Tibial artery (tissue), 4 donors: ENCODE results near the gene MITF.
A peak's percentile ranks its signal among the peaks of the same experiment; 100 is the strongest.
"Not testable (repeated sequence)": the region's sequence is repeated elsewhere in the genome, so short reads cannot be mapped to it uniquely, and the experiment has no call there.

Source experiments
- DNase-seq, 2 donors: peaks; one replicate each; pipeline ENCODE4 v3.0.0-alpha.2; 2019
- H3K27ac ChIP-seq, 2 donors: fragments of 200-600 bp; sonication (generic) in 1 of 2; 1 replicate in 1 of 2; 2 replicates in 1 of 2; pipeline ENCODE4 v1.5.1; 2018 to 2019; ENCODE audit warnings: mild to moderate bottlenecking in 1 of 2
- H3K27me3 ChIP-seq, 2 donors: fragments of 200-600 bp; sonication (generic) in 1 of 2; one replicate each; pipeline versions ENCODE4 v1.5.1 to v1.6.0; 2016 to 2019
- H3K36me3 ChIP-seq, 3 donors: fragments of 200-600 bp; sonication (generic) in 2 of 3; one replicate each; pipeline ENCODE4 v1.5.1; 2016 to 2019; ENCODE audit warnings: mild to moderate bottlenecking in 2 of 3
- H3K4me1 ChIP-seq, 4 donors: fragments of 200-600 bp; sonication (generic) in 2 of 4; 1 replicate in 3 of 4; 2 replicates in 1 of 4; pipeline ENCODE4 v1.5.1; 2016 to 2019
- H3K4me3 ChIP-seq, 2 donors: fragments of 200-600 bp; sonication (generic) in 1 of 2; 1 replicate in 1 of 2; 2 replicates in 1 of 2; pipeline ENCODE4 v1.5.1; 2018 to 2019; ENCODE audit warnings: mild to moderate bottlenecking in 2 of 2
- H3K9me3 ChIP-seq, 3 donors: fragments of 200-600 bp; sonication (generic) in 1 of 3; one replicate each; pipeline ENCODE4 v1.5.1; 2016 to 2019
- intact Hi-C: fragments of 100-400 bp; cut with DNase I; formaldehyde crosslinking; loops from one replicate; pipeline ENCODE4 v1.15.0; 2023; ENCODE audit warnings: low total_unique reads
- TF ChIP-seq, protein P1 (sequence below), 2 experiments: fragments of 200-600 bp in 1 of 2; fragments of 450-650 bp in 1 of 2; IDR thresholded peaks; one replicate each; pipeline ENCODE4 v1.5.1; 2017 to 2019; ENCODE audit warnings: antibody characterized with exemption in 2 of 2, mild to moderate bottlenecking in 1 of 2, moderate library complexity in 1 of 2

Gene MITF

DNA sequence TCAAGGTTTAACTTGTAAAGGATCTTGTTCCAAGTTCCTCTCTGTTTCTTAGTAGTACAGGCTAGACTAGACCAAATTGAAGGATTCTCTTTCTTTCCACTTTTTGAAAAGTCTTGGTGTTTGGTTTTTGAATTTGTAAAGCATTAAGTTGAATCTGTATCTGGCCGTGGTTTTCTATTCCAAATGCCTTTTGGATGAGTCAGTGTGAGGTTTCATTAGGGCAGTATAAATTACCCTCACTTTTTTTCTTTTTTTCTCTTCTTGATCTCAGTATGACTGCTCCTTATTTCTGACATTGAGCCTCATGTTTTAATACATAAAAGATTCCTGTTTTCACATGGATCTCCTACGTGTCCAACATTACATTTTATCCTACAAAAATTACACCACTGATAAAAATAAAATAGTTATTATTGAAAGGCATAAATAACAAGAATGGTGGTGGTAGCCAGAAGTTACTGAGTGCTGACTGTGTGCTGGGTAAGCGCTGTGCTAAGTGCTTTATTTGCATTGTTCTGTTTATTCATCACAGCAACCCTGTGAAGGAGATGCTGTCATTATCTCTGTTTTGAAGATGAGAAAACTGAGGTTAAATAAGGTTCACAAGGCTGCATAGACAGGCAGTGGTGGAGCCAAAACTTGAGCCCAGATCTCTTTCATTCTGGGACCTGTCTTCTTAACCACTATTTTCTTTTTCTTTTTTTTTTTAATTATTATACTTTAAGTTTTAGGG is 48.3 kb downstream of the MITF start:
- H3K36me3 ChIP-seq = no peaks in the 10 kb centered on the region
- intact Hi-C loops = loop anchor here (5.0 kb wide), 1 partner anchor 45 kb away; no protein-coding TSS in a partner anchor
- no peak for DNase-seq
- TF ChIP-seq, protein P1, sequence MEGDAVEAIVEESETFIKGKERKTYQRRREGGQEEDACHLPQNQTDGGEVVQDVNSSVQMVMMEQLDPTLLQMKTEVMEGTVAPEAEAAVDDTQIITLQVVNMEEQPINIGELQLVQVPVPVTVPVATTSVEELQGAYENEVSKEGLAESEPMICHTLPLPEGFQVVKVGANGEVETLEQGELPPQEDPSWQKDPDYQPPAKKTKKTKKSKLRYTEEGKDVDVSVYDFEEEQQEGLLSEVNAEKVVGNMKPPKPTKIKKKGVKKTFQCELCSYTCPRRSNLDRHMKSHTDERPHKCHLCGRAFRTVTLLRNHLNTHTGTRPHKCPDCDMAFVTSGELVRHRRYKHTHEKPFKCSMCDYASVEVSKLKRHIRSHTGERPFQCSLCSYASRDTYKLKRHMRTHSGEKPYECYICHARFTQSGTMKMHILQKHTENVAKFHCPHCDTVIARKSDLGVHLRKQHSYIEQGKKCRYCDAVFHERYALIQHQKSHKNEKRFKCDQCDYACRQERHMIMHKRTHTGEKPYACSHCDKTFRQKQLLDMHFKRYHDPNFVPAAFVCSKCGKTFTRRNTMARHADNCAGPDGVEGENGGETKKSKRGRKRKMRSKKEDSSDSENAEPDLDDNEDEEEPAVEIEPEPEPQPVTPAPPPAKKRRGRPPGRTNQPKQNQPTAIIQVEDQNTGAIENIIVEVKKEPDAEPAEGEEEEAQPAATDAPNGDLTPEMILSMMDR (IDR thresholded peaks at IDR 0.05) = no peak
- peaks cover 0 to 70% (median 38%) of the 10 kb centered on the region in 4 donors for H3K4me1 ChIP-seq
- no peak overlapping the region for H3K4me3 ChIP-seq
- H3K27ac ChIP-seq = peak overlapping the region; percentile 11 to 32
- H3K27me3 ChIP-seq = no peaks in the 10 kb centered on the region
- H3K9me3 ChIP-seq = no peaks in the 10 kb centered on the region

DNA sequence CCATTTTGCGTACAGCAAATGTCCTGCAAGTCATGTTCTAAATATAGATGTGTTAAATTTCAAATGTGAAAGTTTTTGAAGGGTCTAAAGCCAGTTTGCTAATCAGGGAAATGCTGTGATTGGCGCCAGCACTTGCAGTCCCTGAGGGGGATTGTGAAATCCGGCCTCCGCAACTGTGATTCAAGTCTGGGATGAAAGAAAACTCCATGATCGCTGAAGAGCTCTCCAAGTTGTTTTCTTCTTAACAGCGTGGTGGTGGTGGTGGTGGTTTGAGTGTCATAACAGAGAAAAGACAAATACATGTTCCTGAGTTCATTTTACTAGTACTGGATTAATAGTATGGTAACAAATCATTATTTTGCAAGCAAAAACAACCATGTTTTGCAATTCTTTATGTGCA is 51.8 kb downstream of the MITF start:
- H3K27ac ChIP-seq = peak overlapping the region; percentile 11 to 45
- intact Hi-C loops = loop anchor here (5.0 kb wide), 1 partner anchor 104 kb away; no protein-coding TSS in a partner anchor
- TF ChIP-seq, protein P1 (IDR thresholded peaks at IDR 0.05) = no peak
- H3K4me1 ChIP-seq = peaks cover 0 to 56% (median 26%) of the 10 kb centered on the region in 4 donors
- H3K9me3 ChIP-seq = no peaks in the 10 kb centered on the region
- H3K27me3 ChIP-seq = no peaks in the 10 kb centered on the region
- peak overlapping the region in 1 of 2 donors; percentile 7 for H3K4me3 ChIP-seq
- peak; percentile 87 to 90 for DNase-seq
- H3K36me3 ChIP-seq = no peaks in the 10 kb centered on the region

DNA sequence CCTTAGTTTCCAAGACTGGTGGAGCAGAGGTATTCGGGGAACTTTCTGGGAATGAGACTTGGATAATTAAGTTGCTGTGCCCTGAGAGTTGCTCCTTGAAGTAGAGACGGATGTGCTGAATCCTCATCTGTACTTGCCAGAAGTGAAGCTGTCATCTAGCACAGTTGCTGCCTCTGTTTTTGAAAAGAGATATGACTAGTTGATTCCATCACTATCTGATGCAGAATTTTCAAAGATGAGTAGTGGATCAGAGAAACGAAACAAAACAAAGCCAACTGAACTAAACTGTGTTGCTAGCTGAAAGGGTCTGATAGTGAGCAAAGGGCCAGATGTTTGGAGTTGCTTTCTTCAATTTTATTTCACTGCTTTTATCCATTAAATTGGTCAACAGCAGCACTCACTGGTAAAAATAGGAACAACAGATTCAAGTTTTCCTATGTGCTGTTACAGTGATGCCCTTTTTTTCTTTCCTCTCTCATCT is 52.7 kb downstream of the MITF start:
- Histone ChIP-seq H3K36me3 (no peaks in the 10 kb centered on the region), H3K27me3 (no peaks in the 10 kb centered on the region), H3K9me3 (no peaks in the 10 kb centered on the region), H3K4me1 (peaks cover 0 to 49% (median 21%) of the 10 kb centered on the region in 4 donors), H3K27ac (peak overlapping the region; percentile 0 to 45), H3K4me3 (no peak overlapping the region)
- TF ChIP-seq, protein P1 (IDR thresholded peaks at IDR 0.05) = peak; percentile 54 to 67
- no peak for DNase-seq
- intact Hi-C loops = loop anchor here (5.0 kb wide), 1 partner anchor 105 kb away; no protein-coding TSS in a partner anchor

DNA sequence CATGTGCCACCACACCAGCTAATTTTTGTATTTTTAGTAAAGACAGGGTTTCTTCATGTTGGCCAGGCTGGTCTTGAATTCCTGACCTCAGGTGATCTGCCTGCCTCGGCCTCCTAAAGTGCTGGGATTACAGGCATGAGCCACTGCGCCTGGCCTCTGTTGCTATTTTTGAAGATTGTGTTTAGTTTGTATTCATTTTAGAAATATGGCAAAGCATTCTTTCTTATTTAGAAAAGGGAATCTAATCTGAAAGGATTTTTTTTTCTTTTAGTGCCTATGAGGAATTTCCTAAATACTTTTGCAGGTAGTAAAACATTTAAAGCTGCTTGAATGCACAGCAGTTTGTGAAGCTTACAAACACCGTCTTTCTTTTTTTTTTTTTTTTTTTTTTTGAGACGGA is 56.9 kb downstream of the MITF start:
- DNase-seq, intact Hi-C loops, H3K9me3 ChIP-seq: not testable (repeated sequence)

DNA sequence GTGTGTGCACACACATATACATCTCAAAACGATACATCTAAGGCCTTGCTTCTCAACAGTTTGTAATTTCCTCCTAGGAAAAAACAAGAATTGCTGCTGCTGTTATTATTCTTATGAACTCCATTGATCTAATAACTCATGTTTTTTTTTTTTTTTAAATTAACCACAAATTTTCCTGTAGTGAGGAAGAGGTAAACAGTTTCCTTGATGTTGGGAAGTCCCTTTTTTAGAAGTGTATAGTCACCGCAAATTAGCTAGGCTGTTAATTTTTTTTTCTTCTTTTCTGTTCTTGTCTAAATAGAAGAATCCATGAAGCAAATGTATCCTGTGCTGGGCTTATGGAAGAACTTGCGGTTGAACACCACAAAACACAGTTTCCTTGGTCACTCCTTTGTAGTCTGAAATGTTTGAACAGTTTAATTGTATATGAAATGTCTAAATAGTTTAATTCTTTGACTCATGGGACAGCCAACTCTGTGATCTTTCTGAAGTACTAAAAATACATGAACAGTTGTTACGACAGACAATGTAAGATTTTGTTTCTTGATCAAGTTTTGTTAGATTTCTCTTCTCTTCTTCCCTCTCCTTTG is 64.5 kb downstream of the MITF start:
- intact Hi-C loops = no loop called here
- TF ChIP-seq, protein P1 (IDR thresholded peaks at IDR 0.05) = no peak

More for the DNA sequence above, 56.9 kb downstream of the MITF start:
- not testable (repeated sequence) for H3K4me3 ChIP-seq, H3K27ac ChIP-seq, H3K27me3 ChIP-seq, H3K36me3 ChIP-seq
- peaks cover 0 to 22% (median 8%) of the 10 kb centered on the region in 4 donors for H3K4me1 ChIP-seq

DNA sequence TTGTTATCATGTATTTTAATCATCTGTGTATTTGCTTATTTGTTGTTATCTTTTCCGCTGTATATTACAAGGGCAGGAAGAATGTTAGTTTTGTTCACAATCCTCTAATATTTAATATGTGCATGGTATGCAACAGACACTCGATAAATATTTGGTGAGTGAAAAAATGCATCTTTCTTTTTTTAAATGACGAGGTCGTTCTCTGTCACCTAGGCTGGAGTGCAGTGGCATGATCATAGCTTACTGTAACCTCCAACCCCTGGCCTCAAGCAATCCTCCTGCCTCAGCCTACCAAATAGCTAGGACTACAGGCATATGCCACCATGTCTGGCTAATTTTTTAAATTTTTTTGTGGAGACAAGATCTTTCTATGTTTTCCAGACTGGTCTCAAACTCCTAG is 66.2 kb downstream of the MITF start:
- no peaks in the 10 kb centered on the region for H3K27me3 ChIP-seq
- intact Hi-C loops = no loop called here
- TF ChIP-seq, protein P1 (IDR thresholded peaks at IDR 0.05) = no peak

More for the DNA sequence above, 64.5 kb downstream of the MITF start:
- no peaks in the 10 kb centered on the region for H3K27me3 ChIP-seq
- H3K27ac ChIP-seq = no peak overlapping the region
- no peaks in the 10 kb centered on the region for H3K9me3 ChIP-seq
- H3K4me3 ChIP-seq = no peak overlapping the region
- no peaks in the 10 kb centered on the region for H3K36me3 ChIP-seq
- DNase-seq = no peak
- H3K4me1 ChIP-seq = peaks cover 0 to 6% (median 0%) of the 10 kb centered on the region in 4 donors

More for the DNA sequence above, 66.2 kb downstream of the MITF start:
- Histone ChIP-seq H3K36me3 (no peaks in the 10 kb centered on the region), H3K27ac (no peak overlapping the region), H3K9me3 (no peaks in the 10 kb centered on the region), H3K4me3 (no peak overlapping the region), H3K4me1 (peaks cover 0 to 10% (median 0%) of the 10 kb centered on the region in 4 donors)
- DNase-seq = no peak
